ENCODE data around the gene LCN9.

DNA sequence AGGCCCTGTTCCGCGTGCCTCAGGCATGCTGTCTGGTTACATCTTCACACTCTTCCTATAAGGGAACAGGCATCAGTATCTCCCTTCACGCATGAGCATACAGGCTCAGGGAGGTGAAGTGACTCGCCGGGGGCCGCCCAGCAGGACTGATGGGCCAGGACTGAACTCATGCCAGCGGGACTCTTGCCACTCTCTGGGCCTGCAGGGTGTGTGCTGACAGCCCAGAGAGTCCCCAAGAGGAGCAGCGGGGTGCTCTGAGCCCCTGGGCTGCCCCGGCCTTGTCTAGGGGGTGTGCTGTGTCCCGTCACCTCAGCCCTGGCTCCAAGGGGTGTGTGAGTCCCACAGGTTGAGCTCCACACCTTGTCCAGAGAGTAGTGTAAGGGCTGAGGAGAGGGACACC, 48.8 kb downstream of the LCN9 start:
- TF ChIP-seq CTCF (IDR thresholded peaks at IDR 0.05) (no peak), POLR2A (IDR thresholded peaks at IDR 0.05) (no peak), POLR2AphosphoS5 (IDR thresholded peaks at IDR 0.05) (no peak)

Data from transverse colon (tissue), 4 donors.